Measurements from ENCODE around the gene B3GNT4.
"Not testable (repeated sequence)": the region's sequence is repeated elsewhere in the genome, so short reads cannot be mapped to it uniquely, and the experiment has no call there.

The B3GNT4 gene

DNA sequence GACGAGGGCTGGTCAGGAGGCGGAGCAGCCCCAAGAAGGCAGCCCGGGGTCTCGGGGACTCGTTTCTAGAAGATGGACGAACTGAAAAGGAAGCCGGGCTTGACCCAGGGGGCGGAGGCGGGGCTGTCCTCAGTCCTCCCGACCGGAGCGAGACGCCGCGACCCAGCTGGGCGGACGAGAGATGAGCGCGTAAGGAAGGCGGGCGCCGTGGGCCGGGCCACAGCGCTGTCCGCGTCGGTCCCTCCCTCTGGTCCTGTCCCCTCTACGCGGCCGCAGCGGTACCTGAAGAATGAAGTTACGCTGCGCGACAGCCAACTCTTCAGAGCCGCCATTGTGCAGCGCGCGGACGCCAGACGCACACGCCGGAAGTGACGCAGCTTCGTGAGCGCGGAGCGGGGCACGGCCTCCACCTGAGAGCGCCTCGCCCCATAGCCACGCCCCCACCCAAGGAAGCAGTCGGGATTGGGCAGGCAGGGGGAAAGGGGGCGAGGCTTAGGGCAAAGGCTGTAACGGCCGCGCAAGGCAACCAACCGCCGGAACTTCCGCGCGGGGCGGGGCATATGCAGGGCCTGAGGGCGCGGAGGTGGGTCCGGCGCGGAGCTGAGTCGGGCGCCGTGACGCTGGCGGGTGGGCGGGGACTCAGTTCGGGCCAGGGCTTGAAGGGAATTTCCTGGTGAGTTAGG is 22.3 kb downstream of the B3GNT4 start, which contains the start of gene DIABLO:
DIABLO (minus strand) TSS at position 370 of the 683 bp plus-strand sequence; CDS start at position 332, 38 bp downstream.
- DNase-seq: peak; percentile 99

GRCh38 chr12:122226366-122227125 is 23.0 kb downstream of the B3GNT4 start:
- DNase-seq: no peak

GRCh38 chr12:122227341-122227740 is 23.8 kb downstream of the B3GNT4 start:
- DNase-seq: no peak

- DNase-seq: no peak
These were observed 24.6 kb downstream of the B3GNT4 start for GRCh38 chr12:122228092-122228491.

- DNase-seq: no peak
These were observed 27.3 kb downstream of the B3GNT4 start for GRCh38 chr12:122230798-122231197.

DNA sequence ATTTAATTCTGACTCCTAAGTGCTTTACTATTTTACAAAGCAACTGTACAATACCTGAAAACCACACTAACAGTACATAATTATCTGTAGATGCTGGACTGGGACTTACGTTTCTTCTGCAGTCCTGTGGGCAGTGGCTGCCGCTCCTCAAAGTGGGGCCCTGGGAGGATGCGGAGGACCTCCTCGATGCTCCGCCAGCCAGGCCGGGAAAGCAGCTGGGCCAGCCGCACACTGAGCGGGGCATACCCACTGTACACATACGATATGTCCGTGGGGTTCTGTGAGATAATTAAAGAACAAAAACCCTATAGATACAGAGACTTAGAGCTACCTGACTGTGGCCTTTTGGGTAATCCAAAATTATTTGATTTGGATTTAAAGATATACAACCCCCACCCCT is 29.2 kb downstream of the B3GNT4 start:
- no peak for DNase-seq

GRCh38 chr12:122235741-122236140 is 32.2 kb downstream of the B3GNT4 start:
- DNase-seq: no peak

- no peak for DNase-seq
These were observed 35.4 kb downstream of the B3GNT4 start for GRCh38 chr12:122238861-122239260.

DNA sequence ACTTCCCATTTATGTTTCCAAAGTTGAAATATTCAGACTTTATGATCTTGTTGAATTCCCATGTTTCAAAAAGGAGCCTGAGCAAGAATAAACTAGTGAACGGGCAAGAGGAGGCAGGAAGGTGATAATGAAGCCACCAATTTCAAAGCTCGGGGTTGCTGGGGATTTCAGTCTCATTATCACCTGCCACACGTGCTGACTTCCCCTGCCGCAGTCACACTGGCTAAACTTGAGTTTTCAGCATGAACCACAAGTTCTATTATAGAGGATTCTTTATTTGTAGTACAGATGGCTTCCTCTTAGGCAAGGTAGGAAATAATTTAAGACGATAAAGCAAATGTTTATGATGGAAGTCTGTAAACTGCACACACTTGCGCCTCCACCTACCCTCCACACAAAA is 40.5 kb downstream of the B3GNT4 start:
- no peak for DNase-seq

GRCh38 chr12:122244565-122245371 is 41.3 kb downstream of the B3GNT4 start:
- no peak for DNase-seq

DNA sequence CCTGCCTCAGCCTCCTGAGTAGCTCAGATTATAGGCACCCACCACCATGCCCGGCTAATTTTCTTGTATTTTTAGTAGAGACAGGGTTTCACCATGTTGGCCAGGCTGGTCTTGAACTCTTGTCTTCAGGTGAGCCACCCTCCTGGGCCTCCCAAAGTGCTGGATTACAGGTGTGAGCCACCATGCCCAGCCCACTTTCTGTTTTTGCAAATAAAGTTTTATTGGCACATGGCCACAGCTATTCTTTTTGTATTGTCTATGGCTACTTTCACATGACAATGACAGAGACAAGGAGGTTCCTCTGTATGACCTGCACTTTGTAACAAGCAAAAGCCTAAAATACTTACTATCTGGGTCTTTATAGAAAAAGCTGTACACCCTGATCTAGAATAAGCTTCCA is 42.0 kb downstream of the B3GNT4 start:
- no peak for DNase-seq

GRCh38 chr12:122250047-122250446 is 46.5 kb downstream of the B3GNT4 start:
- DNase-seq: no peak

DNA sequence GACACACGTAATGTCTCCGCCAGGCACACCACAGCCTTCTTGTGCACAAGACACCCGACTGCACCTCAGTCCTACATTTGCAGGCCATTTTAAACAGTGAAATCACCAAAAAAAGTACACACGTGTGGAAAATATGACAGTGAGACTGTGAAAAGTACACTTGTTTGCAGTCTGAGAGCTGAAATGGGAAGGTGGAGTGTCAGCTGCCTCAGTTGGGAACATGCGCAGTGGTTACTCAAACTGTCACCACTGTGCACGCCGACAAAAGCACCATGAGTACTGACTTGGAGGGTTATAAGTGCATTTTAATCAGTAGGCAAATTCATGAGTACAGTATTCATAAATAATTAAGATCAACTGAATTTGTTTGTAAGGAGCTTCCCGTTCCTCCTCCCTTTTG is 47.0 kb downstream of the B3GNT4 start:
- DNase-seq: no peak

- DNase-seq: not testable (repeated sequence)
These were observed 55.0 kb downstream of the B3GNT4 start for GRCh38 chr12:122258462-122258861.
